ENCODE results near the gene ARPP21.
A peak's percentile ranks its signal among the peaks of the same experiment; 100 is the strongest.

ARPP21 gene

DNA sequence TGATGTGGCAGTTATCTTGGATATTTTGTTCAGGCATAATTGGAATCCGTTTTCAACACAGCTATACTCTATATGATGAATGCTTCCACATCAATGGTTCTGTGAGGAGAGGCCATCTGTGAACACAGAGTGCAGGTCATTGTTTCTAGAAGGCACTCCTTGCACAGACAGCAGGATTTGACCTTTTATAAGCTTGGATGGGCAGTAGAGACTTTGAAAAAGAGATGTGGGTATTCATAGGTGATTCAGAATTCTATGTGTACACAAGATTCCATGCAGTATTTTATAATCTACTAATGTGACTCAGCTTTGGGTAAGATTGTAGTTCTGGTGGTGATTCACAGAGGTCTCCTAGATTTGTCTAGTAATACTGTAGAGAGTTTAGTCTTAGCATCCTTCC lies 12.5 kb downstream of the ARPP21 start:
- no peak overlapping the region for H3K27ac ChIP-seq
- TF ChIP-seq, protein P1, sequence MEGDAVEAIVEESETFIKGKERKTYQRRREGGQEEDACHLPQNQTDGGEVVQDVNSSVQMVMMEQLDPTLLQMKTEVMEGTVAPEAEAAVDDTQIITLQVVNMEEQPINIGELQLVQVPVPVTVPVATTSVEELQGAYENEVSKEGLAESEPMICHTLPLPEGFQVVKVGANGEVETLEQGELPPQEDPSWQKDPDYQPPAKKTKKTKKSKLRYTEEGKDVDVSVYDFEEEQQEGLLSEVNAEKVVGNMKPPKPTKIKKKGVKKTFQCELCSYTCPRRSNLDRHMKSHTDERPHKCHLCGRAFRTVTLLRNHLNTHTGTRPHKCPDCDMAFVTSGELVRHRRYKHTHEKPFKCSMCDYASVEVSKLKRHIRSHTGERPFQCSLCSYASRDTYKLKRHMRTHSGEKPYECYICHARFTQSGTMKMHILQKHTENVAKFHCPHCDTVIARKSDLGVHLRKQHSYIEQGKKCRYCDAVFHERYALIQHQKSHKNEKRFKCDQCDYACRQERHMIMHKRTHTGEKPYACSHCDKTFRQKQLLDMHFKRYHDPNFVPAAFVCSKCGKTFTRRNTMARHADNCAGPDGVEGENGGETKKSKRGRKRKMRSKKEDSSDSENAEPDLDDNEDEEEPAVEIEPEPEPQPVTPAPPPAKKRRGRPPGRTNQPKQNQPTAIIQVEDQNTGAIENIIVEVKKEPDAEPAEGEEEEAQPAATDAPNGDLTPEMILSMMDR (IDR thresholded peaks at IDR 0.05), result no peak
- no peak for TF ChIP-seq ZFX (IDR thresholded peaks at IDR 0.05; ENCODE audit: borderline replicate concordance)

DNA sequence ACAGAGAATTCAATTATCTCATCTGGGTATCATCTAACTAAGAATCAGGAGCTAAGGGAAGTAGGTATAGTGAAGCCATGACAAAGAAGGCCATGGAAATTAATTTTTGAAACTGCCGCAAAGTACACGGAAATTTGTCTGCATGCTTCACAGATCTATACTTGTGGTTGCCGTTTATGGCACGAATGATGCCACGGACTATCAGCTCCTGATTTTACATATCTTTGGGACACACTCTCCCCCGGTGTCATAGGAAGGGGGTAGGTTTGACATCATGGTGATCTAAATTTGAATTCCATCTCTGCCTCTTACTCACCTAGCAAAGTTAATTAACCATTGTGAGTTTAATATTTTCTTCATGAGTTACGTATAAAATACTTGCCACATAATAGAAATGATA lies 14.0 kb downstream of the ARPP21 start:
- TF ChIP-seq, protein P1 (IDR thresholded peaks at IDR 0.05), result no peak
- no peak for TF ChIP-seq ZFX (IDR thresholded peaks at IDR 0.05; ENCODE audit: borderline replicate concordance)
- no peak overlapping the region for H3K27ac ChIP-seq

DNA sequence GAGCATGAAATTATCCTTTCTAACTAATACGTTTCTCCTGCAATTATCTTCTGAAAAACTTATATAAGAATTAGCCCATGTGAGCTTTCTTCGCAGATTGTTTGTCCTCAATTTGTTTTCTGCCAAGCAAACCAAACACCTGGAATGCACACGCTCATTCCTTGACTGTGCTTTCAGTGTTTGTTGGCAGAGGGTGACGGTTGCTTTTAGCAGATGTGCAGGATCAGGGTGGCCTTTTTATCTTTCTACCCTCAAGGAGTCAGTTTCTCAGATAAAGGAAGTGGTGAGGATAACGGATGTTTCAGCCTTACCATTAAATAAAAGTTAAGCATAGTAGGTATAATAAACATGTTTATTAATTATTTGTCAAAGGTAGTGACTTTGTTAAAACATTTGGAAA lies 15.2 kb downstream of the ARPP21 start:
- H3K27ac ChIP-seq, result no peak overlapping the region
- TF ChIP-seq, protein P1 (IDR thresholded peaks at IDR 0.05), result no peak
- no peak for TF ChIP-seq ZFX (IDR thresholded peaks at IDR 0.05; ENCODE audit: borderline replicate concordance)

DNA sequence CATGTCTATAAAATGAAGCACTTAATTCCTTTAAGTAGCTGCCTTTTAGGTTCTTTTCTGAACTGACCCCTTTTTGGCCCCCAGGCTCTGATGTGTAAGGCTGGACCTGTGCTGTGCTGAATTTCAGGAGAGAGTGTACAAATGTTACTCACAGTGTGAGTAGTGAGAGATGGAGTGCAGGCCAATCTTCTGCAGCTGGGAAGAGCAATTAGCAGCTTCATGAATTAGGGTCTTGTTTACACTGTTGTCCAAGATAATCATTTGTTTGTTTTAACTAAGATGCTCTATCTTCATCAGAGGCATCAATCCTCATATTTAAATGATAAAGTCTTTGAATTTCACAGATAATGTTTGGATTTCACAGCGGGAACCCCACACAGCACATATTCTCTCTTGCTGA lies 19.4 kb downstream of the ARPP21 start:
- no peak for TF ChIP-seq ZFX (IDR thresholded peaks at IDR 0.05; ENCODE audit: borderline replicate concordance)
- TF ChIP-seq, protein P1 (IDR thresholded peaks at IDR 0.05), result no peak
- no peak overlapping the region for H3K27ac ChIP-seq

DNA sequence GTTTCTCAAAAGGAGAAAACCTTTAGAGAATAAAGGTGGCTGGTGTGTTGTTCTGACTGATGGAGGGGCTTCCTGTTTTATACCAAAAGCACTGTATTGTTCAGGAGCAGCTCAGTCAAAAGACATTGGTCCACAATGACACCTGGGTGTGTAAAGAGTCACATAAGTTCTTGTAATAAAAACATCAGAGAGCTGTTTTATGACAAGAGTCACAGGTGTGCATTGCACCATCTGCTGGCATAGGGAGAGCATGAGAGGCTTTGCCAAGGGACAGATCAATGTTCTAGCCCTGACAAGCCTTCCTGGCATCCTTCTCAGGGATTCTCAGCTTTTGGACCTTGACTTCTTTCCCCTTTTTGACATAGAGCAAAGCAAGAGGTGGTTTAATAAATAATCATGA lies 20.4 kb downstream of the ARPP21 start:
- no peak overlapping the region for H3K27ac ChIP-seq
- no peak for TF ChIP-seq ZFX (IDR thresholded peaks at IDR 0.05; ENCODE audit: borderline replicate concordance)
- TF ChIP-seq, protein P1 (IDR thresholded peaks at IDR 0.05), result peak; percentile 67

DNA sequence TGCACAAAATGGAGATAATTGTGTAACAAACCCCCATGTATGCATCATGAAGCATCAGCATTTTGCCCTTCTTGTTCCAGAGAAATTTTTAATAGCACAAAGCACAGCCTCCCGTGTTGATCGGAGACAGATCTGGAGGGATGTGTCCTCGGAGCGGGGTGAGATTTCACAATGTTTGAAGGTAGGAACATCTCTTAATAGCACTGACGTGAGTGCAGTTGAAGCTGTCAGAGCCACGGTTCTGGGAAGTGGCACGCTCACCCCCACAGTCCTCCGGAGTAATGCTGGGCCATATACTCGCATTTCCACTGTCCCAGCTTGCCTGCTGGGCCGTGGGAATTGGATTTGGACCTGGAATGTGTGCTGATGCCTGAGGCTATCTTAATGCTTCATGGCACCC lies 24.1 kb downstream of the ARPP21 start:
- H3K27ac ChIP-seq, result no peak overlapping the region
- TF ChIP-seq, protein P1 (IDR thresholded peaks at IDR 0.05), result no peak
- TF ChIP-seq ZFX (IDR thresholded peaks at IDR 0.05; ENCODE audit: borderline replicate concordance), result no peak

DNA sequence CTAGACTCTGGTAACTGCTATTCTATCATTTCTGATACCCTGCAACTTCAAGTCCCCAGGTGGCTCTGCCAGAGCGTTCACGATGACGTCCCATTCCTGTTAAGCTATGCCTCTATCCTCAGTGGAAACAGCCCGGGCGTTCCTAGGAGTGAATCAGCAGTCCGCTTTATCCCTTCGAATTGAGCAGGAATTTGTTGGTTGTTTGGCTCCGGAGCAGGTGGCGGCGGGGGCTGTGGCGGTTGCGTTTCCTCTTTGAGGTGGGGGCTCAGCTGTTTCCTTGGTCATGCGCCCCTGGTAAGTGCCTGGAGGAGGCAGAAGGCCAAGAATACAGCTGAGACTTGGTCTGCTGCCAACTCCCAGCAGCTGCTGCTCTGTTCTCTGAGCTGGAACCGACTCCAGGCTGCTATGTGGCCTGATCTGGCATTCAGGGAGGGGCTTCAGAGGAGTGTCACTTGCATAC lies 25.2 kb downstream of the ARPP21 start:
- TF ChIP-seq, protein P1 (IDR thresholded peaks at IDR 0.05), result no peak
- TF ChIP-seq ZFX (IDR thresholded peaks at IDR 0.05; ENCODE audit: borderline replicate concordance), result no peak
- no peak overlapping the region for H3K27ac ChIP-seq
